Prostate gland (tissue), 2 donors: ENCODE data around the gene GPR171. TPM values are rescaled to one million over a fixed set of nuclear protein-coding genes. Genes with fewer than 3 reads are reported as not detected.

Experiments used
- DNase-seq: peaks from one replicate; pipeline ENCODE4 v3.0.0-alpha.2; 2019; ENCODE audit warnings: low spot score
- H3K27ac ChIP-seq, 2 donors: fragments of 200-600 bp; sonication (generic); 2 replicates each; pipeline ENCODE4 v1.5.1; 2017 to 2019
- H3K27me3 ChIP-seq: fragments of 200-600 bp; sonication (generic); replicated peaks from 2 replicates; pipeline ENCODE4 v1.5.1; 2019; ENCODE audit not compliant: insufficient read depth
- H3K36me3 ChIP-seq, 2 donors: fragments of 200-600 bp; sonication (generic); 1 replicate in 1 of 2; 2 replicates in 1 of 2; pipeline versions ENCODE4 v1.5.1 to v1.8.1; 2017 to 2019
- H3K4me1 ChIP-seq: fragments of 200-600 bp; sonication (generic); replicated peaks from 2 replicates; pipeline ENCODE4 v1.5.1; 2019
- H3K4me3 ChIP-seq, 2 donors: fragments of 200-600 bp; sonication (generic); 2 replicates each; pipeline ENCODE4 v1.5.1; 2017 to 2019
- H3K9me3 ChIP-seq: fragments of 200-600 bp; sonication (generic); 2 replicates; pipeline ENCODE4 v1.5.1; 2017
- CTCF ChIP-seq, 4 experiments: fragments of 200-600 bp in 2 of 4; fragments of 450-650 bp in 2 of 4; sonication (generic) in 2 of 4; IDR thresholded peaks; 1 replicate in 3 of 4; 2 replicates in 1 of 4; pipeline ENCODE4 v1.5.1; 2016 to 2019; ENCODE audit warnings: antibody characterized with exemption in 4 of 4, mild to moderate bottlenecking in 2 of 4, moderate library complexity in 2 of 4
- POLR2A ChIP-seq: fragments of 450-650 bp; IDR thresholded peaks from one replicate; pipeline ENCODE4 v1.6.1; 2016; ENCODE audit warnings: antibody characterized with exemption, mild to moderate bottlenecking
- POLR2AphosphoS5 ChIP-seq: sonication (generic); formaldehyde crosslinking; IDR thresholded peaks from one replicate; pipeline ENCODE4 v1.6.1; 2017; ENCODE audit warnings: antibody characterized with exemption
- WGBS: methylation state at CpG from one replicate; pipeline ENCODE4 v1.1.5; 2018; 5-methylcytosine and 5-hydroxymethylcytosine counted together
- intact Hi-C: fragments of 100-400 bp; cut with DNase I; formaldehyde crosslinking; loops from one replicate; pipeline ENCODE4 v1.14.2; 2022
- total RNA-seq, 2 donors: library from RNA; depleted of rRNA; stranded (reverse); fragments of >200 nt; gene quantifications; one replicate each; pipeline ENCODE4 v1.1.0, GENCODE V29; 2016

The GPR171 gene
- total RNA-seq, 2 donors from 2014 or later, result 0.18 to 0.85 TPM

- no peaks in the 10 kb centered on the region for H3K4me1 ChIP-seq
- H3K4me3 ChIP-seq, result no peak overlapping the region
- 43% methylated on average over 2 of the region's 2 CpGs for WGBS
- H3K27me3 ChIP-seq, result no peaks in the 10 kb centered on the region
- no peak for DNase-seq
- intact Hi-C loops, result no loop called here
- no peak for TF ChIP-seq POLR2AphosphoS5
- TF ChIP-seq POLR2A, result no peak
- no peak for TF ChIP-seq CTCF (IDR thresholded peaks at IDR 0.05)
- H3K9me3 ChIP-seq, result no peaks in the 10 kb centered on the region
- no peak overlapping the region for H3K27ac ChIP-seq
- H3K36me3 ChIP-seq, result no peaks in the 10 kb centered on the region
These were observed 2.4 kb downstream of the GPR171 start for GRCh38 chr3:151200586-151200985.

- no peaks in the 10 kb centered on the region for H3K27me3 ChIP-seq
- whole genome bisulfite sequencing, result 92% methylated on average over 4 of the region's 4 CpGs
- no peak overlapping the region for H3K27ac ChIP-seq
- no peaks in the 10 kb centered on the region for H3K4me1 ChIP-seq
- no peak overlapping the region for H3K4me3 ChIP-seq
- intact Hi-C loops, result no loop called here
- H3K36me3 ChIP-seq, result no peaks in the 10 kb centered on the region
- no peak for DNase-seq
- no peaks in the 10 kb centered on the region for H3K9me3 ChIP-seq
- TF ChIP-seq POLR2A (no peak), CTCF (IDR thresholded peaks at IDR 0.05) (no peak), POLR2AphosphoS5 (no peak)
These were observed 3.2 kb downstream of the GPR171 start for GRCh38 chr3:151199554-151200438.

- Histone ChIP-seq H3K27ac (no peak overlapping the region), H3K27me3 (no peaks in the 10 kb centered on the region), H3K9me3 (no peaks in the 10 kb centered on the region), H3K4me3 (no peak overlapping the region), H3K4me1 (no peaks in the 10 kb centered on the region), H3K36me3 (no peaks in the 10 kb centered on the region)
- TF ChIP-seq CTCF (IDR thresholded peaks at IDR 0.05) (no peak), POLR2AphosphoS5 (no peak), POLR2A (no peak)
- intact Hi-C loops, result no loop called here
- DNase-seq, result no peak
- WGBS, result 86% methylated on average over 5 of the region's 5 CpGs
These were observed 4.2 kb downstream of the GPR171 start for GRCh38 chr3:151198849-151199248.

- no peaks in the 10 kb centered on the region for H3K27me3 ChIP-seq
- intact Hi-C loops, result no loop called here
- H3K4me3 ChIP-seq, result no peak overlapping the region
- no peaks in the 10 kb centered on the region for H3K4me1 ChIP-seq
- no peak overlapping the region for H3K27ac ChIP-seq
- no peaks in the 10 kb centered on the region for H3K36me3 ChIP-seq
- WGBS, result 78% methylated on average over 6 of the region's 6 CpGs
- no peaks in the 10 kb centered on the region for H3K9me3 ChIP-seq
- TF ChIP-seq POLR2A (no peak), POLR2AphosphoS5 (no peak), CTCF (IDR thresholded peaks at IDR 0.05) (no peak)
- DNase-seq, result no peak
These were observed 4.8 kb downstream of the GPR171 start for GRCh38 chr3:151197981-151198767.
